Esophagus muscularis mucosa (tissue), 3 donors: ENCODE measurements around the gene ZNF385C.

Source experiments
- CTCF ChIP-seq, 3 experiments: fragments of 200-600 bp in 2 of 3; fragments of 450-650 bp in 1 of 3; sonication (generic) in 2 of 3; IDR thresholded peaks; one replicate each; pipeline ENCODE4 v1.5.1; 2017 to 2019; ENCODE audit warnings: antibody characterized with exemption in 3 of 3, mild to moderate bottlenecking in 2 of 3, moderate library complexity in 1 of 3
- POLR2A ChIP-seq: fragments of 450-650 bp; IDR thresholded peaks from one replicate; pipeline ENCODE4 v1.6.1; 2017; ENCODE audit warnings: antibody characterized with exemption, moderate library complexity, mild to moderate bottlenecking, low read depth

GRCh38 chr17:41977991-41978390, 120.3 kb downstream of the ZNF385C start:
- TF ChIP-seq CTCF (IDR thresholded peaks at IDR 0.05) (no peak), POLR2A (no peak)
